NAMALWA (cell line): ENCODE data around the gene SYAP1.
"Not testable (repeated sequence)": the region's sequence is repeated elsewhere in the genome, so short reads cannot be mapped to it uniquely, and the experiment has no call there.

Experiments
- DNase-seq: peaks from one replicate; pipeline ENCODE4 v3.0.0-alpha.2; 2015; ENCODE audit warnings: low spot score

SYAP1 gene, protein sequence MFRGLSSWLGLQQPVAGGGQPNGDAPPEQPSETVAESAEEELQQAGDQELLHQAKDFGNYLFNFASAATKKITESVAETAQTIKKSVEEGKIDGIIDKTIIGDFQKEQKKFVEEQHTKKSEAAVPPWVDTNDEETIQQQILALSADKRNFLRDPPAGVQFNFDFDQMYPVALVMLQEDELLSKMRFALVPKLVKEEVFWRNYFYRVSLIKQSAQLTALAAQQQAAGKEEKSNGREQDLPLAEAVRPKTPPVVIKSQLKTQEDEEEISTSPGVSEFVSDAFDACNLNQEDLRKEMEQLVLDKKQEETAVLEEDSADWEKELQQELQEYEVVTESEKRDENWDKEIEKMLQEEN

DNA sequence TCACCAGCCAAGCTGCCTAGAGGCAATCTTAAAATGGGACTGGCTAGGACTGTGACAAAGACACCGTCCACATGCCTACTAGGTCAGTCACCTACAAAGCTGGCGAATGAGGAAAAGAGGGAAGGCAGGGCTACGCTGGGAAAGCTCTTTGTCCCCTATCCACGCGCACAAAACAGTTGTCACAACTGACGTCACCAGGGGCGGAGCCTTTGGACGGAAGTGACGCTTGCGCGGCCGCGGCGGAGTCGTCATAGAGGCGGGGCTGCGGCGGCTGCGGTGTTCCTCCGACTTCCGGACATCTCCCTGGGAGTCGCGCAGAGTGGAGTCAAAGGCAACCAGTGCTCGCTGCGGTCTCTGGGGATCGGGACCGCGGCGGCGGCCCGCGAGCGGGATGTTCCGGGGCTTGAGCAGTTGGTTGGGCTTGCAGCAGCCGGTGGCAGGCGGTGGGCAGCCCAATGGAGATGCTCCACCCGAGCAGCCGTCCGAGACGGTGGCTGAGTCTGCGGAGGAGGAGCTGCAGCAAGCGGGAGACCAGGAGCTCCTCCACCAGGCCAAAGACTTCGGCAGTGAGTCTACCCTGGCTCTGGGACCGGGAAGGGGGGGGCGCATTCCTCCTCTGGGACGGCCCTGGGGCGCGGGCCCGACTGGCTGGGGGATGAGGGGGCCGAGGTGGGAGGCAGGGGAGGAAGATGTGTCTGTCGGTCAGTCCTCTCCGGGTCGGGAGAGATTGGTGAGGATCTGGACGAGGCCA, at the start of gene SYAP1:
Gene SYAP1, plus strand, starts transcription at position 279 of the 751 bp plus-strand sequence. Its CDS starts 113 bp downstream, at position 392.
- peak; percentile 93 for DNase-seq

DNA sequence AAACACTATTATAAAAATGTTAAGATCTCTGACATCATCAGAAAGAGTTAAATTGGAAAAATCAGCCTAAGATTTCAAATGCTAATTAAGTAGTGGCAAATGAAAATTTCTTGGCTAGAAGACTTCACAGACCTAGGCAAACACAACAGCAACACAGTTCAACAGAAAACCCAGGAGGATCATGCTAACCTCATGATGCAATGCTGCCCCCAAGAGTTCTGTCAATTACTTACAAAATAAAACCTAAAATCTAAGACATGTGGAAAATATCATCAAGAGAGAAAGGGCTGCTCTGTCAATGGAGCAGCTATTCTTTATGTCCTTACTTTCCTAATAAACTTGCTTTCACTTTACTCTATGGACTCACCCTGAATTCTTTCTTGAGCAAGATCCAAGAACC, 48.4 kb upstream of the SYAP1 start:
- DNase-seq, result peak; percentile 46

DNA sequence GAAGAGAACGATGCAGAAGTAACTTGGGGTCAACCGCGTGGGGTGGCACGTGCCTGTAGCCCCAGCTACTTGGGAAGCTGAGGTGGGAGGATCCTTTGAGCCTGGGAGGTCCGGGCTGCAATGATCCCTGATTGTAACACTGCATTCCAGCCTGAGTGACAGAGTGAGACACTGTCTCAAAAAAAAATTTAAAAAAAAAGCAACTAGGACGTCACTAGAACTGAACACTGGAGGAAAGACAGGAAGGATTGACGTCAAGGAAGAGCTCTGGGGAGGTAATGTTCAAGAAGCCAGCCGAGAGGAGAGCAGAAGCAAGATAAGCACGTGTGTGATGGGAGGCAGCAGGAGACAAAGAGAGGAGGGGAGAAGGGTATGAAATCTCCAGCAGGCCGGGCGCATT, 40.7 kb upstream of the SYAP1 start:
- DNase-seq, result no peak

DNA sequence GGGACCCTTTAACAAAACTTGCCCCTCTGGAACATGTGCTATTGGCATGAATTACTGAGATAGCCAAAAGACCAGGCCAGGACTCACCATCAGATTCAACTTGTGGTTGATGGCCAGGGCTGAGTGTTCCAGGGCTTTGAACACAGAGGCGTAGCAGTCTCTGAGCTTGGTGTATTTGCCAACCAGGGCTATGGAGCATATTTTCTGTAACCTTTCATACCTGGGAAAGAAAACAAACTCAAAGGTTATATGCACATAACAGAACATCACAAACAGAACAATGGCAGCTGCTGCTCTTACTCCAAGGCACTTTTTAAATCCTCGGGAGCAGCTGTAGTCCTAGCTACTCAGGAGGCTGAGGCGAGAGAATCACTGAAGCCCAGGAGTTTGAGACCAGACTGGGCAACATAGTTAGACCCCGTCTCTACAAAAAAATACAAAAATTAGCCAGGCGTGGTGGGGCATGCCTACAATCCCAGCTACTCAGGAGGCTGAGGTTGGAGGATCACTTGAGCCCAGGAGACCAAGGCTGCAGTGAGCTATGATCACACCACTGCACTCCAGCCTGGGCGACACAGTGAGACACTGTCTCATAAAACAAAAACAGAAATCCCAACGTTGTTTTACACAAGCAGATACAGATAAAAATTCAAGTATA, 36.3 kb upstream of the SYAP1 start:
- no peak for DNase-seq

DNA sequence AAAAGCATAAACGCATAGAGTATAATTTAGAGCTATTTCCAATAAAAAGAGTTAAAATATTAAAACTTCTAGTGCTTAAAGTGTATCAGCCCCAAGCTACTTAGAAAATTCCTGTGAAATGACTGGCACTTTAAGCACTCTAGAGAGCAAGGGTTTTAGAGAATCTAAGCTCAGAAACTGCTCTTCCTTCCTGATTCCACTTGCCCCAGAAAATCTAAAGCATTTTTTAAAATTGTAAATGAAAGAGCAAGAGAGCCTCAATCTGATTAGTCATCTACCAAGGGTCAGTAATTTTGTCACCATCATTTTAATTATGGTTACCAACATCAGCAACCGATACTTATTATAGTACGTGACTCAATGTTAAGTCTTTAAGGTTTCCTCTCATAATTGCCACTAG, 31.9 kb upstream of the SYAP1 start:
- no peak for DNase-seq

DNA sequence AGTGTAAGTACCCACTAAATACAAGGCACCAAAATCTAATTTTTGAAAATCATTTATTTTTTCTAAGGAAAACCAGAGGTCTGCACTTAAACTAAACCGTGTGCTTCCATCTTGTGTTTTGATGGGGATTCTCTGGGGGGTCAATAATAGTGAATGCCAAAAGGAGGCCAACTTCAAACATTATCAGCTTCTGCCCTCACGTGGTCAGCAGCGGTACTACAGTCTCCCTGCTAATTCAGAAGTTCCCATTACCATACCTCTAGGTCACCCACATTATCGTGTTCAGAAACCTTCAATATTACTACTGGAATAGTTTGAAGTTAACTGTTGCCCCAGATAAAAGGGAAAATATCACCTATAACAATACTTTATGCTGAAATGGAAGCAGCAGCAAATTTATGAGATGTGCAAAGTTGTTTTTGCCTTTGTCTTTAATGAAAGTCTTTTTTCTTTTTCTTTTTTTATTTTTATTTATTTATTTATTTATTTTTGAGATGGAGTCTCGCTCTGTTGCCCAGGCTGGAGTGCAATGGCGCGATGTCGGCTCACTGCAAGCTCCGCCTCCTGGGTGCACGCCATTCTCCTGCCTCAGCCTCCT, 24.2 kb upstream of the SYAP1 start:
- DNase-seq, result peak; percentile 70

DNA sequence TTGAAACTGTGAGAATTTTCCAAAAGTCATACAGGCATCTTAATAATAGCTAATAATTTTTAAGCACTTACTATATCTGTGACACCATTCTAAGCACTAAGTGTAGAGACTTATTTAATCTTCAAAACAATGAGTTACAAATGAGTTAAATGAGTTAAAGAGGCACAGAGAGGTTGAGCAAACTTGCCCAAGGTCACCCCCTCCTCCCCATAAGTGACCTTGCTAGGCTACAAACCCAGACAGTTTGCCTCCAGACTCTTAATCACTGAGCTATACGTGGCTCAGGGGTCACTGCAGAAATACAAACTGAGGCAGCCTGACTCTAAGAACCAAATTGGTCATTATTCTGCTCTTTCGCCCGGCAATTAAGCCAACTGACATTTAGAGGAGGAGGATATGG, 22.5 kb upstream of the SYAP1 start:
- DNase-seq, result no peak

DNA sequence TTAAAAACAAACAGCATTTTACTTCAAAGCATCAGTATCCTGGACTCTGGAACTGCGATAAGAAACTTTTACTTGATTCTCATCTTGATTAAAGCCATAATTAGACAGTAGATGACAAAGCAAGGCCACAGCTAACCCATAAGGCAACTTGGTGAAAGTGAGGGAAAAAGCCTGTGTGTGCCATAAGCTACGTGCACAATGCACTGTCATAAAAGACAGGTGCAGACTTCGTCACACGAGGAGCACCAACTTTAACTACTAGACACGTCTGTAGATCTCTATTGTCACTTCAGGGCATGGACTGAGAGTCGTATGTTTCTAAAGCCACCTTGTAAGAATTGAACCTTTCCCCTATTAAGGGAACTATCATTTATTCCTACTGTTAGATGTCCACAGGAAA, 20.0 kb upstream of the SYAP1 start:
- no peak for DNase-seq

DNA sequence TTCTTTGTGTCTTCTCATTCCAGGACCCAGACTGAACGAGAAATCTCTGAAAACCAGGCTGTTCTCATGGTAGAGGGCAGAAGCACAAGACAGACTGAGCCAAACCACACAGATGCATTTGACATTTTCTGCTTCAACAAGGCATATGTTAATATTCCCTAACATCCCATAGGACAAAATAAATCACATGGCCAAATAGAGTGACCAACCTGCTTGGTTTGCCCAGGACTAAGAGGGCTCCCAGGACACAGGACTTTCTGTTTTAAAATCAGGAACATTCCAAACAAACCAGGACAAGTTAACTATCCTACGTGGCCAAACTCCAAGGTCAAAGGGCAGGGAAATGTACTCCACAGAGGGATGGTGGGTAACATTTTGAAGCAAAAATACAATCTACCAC, 18.7 kb upstream of the SYAP1 start:
- DNase-seq, result no peak

DNA sequence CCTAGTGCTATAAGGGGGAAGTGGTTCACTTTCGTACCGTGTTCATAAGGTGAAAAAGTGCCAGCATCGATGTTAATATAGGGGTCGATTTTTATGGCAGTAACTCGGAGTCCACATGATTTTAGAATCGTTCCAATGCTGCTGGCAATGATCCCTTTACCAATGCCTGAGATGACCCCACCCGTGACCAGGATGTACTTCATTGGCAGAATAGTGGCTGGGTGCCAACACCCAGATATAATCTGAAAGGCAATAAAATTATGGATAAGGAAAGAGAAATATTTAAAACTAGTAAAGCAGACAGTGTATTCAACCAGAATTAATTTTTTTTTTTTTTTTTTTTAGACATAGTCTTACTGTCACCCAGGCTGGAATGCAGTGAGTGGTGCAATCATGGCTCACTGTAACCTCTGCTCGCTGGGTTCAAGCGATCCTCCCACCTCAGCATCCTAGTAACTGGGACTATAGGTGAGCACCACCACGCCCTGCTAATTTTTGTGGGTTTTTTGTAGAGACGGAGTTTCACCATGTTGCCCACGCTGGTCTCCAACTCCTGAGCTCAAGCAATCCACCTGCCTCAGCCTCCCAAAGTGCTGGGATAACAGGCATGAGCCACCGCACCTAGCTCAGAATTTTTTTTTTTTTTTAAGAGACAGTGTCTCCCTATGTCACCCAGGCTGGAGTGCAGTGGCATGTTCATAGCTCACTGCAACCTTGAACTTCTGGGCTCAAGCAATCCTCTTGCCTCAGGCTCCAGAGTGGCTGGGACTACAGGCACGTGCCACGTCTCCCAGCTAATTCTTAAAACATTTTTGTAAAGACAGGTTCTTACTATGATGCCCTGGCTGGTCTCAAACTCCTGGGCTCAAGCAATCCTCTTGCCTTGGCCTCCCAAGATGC, 16.5 kb upstream of the SYAP1 start:
- DNase-seq, result no peak

DNA sequence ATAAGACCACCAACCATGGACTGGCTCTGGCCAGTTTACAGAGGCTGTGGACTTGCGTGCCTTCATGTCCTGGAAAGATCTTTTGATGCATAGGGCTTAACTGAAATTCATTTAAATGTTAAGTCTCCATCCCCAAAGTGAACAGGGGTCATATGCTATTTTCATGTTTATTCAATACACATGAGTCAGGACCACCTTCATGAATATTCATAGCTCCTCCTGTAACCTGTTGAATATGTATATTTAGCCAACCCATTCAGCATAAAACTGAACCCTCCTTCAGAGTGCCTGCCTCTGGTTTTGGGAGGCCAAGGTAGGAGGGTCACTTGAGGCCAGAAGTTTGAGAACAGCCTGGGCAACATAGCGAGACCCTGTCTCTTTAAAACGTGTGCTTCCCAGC, 14.0 kb upstream of the SYAP1 start:
- DNase-seq, result peak; percentile 66

DNA sequence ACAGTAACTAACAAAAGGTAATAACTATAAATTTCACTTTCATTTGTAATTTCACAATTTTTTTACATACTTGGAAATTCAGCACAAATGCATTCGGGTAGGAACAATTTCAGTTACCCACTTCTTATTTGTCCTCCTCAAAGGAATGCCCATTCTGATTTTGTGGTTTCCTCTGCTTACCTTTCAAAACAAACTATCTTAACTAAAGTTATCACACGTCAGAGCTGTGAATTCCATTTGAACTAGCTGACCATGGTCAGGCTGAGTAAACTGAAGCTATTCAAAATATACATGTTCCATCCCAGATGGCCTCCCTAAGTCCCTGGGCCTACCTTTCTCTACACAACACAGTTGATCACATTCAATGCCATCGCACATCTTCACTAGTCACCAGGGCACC, 11.4 kb upstream of the SYAP1 start:
- DNase-seq, result no peak

DNA sequence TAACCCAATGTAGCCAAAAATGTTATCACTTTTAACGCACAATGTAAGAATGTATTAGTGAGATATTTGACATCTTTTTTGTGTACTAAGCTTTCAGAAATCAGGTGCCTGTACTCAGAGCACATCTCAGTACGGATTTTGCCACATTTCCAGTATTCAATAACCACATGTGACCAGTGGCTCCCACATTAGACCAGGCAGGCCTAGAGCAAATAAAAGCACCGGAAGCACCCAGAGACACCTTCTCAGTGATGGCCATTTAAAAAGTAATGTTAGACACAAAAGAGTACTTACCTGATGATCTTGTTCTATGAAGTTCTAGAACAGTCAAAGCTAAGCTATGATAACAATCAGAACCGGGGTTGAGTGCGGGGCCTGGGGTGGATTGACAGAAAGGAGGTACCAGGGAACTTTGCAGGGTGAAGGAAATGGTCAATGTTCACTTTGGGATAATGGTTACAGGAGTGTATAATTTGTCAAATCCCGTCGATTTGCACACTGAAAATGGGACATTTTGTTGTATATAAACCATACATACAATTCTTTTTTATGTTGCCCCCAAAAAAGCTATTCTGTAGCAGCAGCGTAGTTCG, 8.1 kb upstream of the SYAP1 start:
- peak; percentile 21 for DNase-seq

DNA sequence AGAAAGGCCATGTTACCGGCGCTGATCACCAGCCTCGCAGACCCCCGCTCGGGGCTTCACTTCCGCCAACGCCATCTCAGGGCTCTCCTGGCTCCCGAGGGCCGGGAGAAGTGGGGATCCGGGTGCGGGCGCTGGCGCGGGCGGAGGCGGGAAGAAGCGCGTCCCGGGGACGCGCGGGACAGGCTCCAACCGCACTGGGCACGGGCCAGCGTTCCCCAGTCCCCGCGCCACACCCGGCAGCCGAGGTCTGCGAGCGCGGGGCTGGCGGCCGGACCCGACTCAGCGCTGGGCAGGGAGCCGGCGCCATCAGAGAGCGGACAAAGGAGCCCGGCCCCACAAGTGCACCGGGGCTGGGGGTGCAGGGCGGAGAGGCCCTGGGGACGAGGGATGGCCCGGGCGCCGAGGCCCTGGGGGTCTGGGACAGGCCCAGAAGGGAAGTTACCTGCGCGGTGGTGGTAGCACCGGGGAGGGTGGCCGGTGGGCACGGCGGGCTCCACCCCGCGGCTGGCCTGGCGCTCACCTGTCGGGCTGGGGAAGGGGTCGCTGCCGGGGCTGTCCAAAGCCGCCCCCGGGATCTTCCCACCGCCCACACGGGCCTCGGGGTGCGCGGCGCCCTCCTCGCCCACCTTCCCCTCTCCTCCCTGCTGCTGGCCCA, 7.4 kb upstream of the SYAP1 start:
- DNase-seq, result peak; percentile 11

DNA sequence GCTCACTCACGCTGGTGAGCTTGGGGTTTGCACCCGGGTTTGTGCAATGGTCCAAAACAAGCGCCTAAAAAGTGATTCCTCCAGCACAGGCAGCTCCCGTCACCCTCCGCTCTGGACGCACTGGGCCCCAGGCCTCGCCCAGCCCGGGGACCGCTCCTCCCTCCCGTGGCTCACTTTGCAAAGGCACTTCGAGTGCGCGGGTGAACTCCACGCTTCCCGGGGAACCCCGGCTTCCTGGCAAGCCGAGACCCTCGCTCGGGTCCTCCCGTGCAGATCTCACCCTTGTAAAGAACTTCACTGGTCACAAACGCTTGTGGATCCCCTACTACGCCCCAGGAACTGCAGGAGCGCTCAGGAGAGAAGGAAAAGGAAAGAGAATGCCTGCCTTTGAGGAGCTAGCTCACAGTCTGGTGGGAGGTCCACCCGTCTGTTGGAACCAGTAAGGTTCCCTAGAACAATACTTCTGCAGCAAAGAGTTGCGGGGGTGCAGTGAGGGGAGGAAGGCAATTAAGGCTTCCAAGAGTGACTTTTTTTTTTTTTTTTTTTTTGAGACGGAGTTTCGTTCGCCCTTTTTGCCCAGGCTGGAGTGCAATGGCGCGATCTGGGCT, 6.8 kb upstream of the SYAP1 start, which contains the start of gene CTPS2:
Gene CTPS2, minus strand, starts transcription at position 122 of the 608 bp plus-strand sequence. CDS start 9,767 bp downstream, outside the sequence.
- peak; percentile 63 for DNase-seq

DNA sequence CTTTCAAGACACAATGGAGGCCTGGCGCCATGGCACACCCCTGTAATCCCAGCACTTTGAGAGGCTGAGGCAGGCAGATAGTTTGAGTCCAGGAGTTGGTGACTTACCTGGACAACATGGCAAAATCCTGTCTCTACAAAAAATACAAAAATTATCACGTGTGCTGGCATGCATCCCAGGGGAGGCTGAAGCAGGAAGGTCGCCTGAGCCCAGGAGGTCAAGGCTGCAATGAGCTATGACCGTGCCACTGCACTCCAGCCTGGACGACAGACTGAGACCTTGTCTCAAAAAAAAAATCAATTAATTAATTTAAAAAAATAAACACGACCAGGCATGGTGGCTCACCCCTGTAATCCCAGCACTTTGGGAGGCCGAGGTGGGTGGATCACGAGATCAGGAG, 4.9 kb upstream of the SYAP1 start:
- no peak for DNase-seq

DNA sequence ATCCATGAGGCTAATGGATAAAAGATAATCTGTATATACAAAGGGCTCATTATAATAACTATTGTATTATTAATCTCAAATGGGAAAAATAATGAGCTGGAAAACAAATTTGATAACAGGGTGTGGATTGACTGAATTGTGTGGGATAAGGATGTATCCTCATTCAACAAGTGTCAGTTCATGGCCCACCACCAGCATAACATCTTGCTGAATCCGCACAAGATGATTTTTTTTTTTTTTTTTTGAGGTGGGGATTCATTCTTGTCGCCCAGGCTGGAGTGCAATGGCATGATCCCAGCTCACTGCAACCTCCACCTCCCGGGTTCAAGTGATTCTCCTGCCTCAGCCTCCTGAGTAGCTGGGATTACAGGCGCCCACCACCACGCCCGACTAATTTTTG, 3.8 kb upstream of the SYAP1 start:
- not testable (repeated sequence) for DNase-seq

DNA sequence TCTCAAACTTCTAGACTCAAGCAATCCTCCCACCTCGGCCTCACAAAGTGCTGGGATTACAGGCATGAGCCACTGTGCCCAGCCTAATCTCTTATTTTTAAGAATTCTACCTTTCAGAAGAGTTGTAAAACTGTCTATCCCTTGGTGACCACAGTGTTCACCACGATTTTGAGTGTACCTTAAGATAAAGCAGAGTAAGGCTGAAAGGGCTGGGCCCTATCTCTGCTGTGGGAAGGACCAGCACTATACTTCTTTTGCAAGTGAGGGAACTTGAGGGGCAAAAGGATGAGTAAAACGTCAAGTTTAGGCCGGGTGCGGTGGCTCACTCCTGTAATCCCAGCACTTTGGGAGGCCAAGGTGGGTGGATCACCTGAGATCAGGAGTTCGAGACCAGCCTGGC, 3.0 kb upstream of the SYAP1 start:
- not testable (repeated sequence) for DNase-seq

DNA sequence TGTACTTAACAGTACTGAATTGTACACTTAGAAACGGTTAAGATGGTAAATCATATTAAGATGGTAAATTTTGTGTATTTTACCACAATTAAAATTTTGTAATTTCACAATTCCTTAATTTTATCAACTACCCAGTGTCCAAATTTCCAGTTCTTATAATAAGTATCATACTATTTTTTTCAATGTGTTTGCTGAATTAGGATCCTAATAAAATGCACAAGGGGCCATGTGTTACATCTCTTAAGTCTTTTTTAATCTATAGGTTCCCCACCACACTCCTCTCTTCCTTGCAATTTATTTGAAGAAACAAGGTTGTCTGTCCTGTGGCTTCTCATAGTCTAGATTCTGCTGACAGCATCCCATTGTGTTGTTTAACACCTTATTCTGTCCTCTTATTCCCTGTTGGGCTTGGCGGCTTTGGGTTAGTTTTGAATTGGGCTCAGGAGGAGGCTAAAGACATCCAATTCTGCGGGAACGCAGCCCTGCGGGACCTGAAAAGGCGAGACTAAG, 533 bp upstream of the SYAP1 start:
- DNase-seq, result no peak

DNA sequence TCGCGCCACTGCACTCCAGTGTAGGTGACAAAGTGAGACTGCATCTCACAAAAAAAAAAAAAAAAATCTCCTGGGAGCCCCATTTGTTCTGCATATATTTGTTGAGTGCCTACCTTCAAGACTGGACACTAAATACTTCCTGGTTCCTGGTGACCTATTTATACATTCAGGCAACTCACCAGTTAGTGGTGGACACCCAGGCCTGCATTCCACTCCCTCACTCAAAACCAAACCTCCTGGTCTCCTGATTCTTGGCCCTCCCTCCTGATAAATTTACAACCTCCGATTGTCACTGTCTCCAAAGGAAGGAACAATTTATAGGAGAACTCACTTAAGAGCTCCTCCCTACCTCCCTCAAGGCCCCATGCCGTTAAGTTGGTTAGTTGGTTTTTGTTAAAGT, 3.1 kb downstream of the SYAP1 start:
- no peak for DNase-seq
